ENCODE results near the gene PCCA.
A peak's percentile ranks its signal among the peaks of the same experiment; 100 is the strongest.
"Not testable (repeated sequence)": the region's sequence is repeated elsewhere in the genome, so short reads cannot be mapped to it uniquely, and the experiment has no call there.

The PCCA gene

GRCh38 chr13:100388150-100388549 lies 299.3 kb downstream of the PCCA start:
- H3K4me1 ChIP-seq (ENCODE audit: control insufficient read depth, insufficient read depth, low read length); H3K27me3 ChIP-seq (ENCODE audit: control insufficient read depth, insufficient read depth, low read length); H3K27ac ChIP-seq (ENCODE audit: low read depth, low read length); H3K9ac ChIP-seq (ENCODE audit: low read depth, low read length); H3K9me3 ChIP-seq (ENCODE audit: control insufficient read depth, insufficient read depth, low read length); H3K4me3 ChIP-seq (ENCODE audit: low read depth, low read length): not testable (repeated sequence)
- H3K36me3 ChIP-seq (ENCODE audit: control insufficient read depth, insufficient read depth, low read length) = peaks cover 17% of the 10 kb centered on the region

- H3K9me3 ChIP-seq (ENCODE audit: control insufficient read depth, insufficient read depth, low read length) = no peaks in the 10 kb centered on the region
- no peak overlapping the region for H3K9ac ChIP-seq (ENCODE audit: low read depth, low read length)
- H3K36me3 ChIP-seq (ENCODE audit: control insufficient read depth, insufficient read depth, low read length) = peaks cover 17% of the 10 kb centered on the region
- H3K4me1 ChIP-seq (ENCODE audit: control insufficient read depth, insufficient read depth, low read length) = peaks cover 8% of the 10 kb centered on the region
- no peak overlapping the region for H3K27ac ChIP-seq (ENCODE audit: low read depth, low read length)
- H3K4me3 ChIP-seq (ENCODE audit: low read depth, low read length) = no peak overlapping the region
- H3K27me3 ChIP-seq (ENCODE audit: control insufficient read depth, insufficient read depth, low read length) = no peaks in the 10 kb centered on the region
Measured at GRCh38 chr13:100388923-100389322, 300.0 kb downstream of the PCCA start.

- peaks cover 11% of the 10 kb centered on the region for H3K4me1 ChIP-seq (ENCODE audit: control insufficient read depth, insufficient read depth, low read length)
- no peaks in the 10 kb centered on the region for H3K9me3 ChIP-seq (ENCODE audit: control insufficient read depth, insufficient read depth, low read length)
- no peak overlapping the region for H3K9ac ChIP-seq (ENCODE audit: low read depth, low read length)
- H3K27me3 ChIP-seq (ENCODE audit: control insufficient read depth, insufficient read depth, low read length) = no peaks in the 10 kb centered on the region
- H3K4me3 ChIP-seq (ENCODE audit: low read depth, low read length) = no peak overlapping the region
- peaks cover 17% of the 10 kb centered on the region for H3K36me3 ChIP-seq (ENCODE audit: control insufficient read depth, insufficient read depth, low read length)
- H3K27ac ChIP-seq (ENCODE audit: low read depth, low read length) = no peak overlapping the region
Measured at GRCh38 chr13:100389617-100390016, 300.7 kb downstream of the PCCA start.

- Histone ChIP-seq H3K36me3 (ENCODE audit: control insufficient read depth, insufficient read depth, low read length) (0 out of 2 replicates have a peak, but pooled peaks cover 7% of the 10 kb centered on the region), H3K4me3 (ENCODE audit: low read depth, low read length) (no peak overlapping the region), H3K4me1 (ENCODE audit: control insufficient read depth, insufficient read depth, low read length) (peaks cover 15% of the 10 kb centered on the region), H3K27ac (ENCODE audit: low read depth, low read length) (peak overlapping the region; percentile 93), H3K9me3 (ENCODE audit: control insufficient read depth, insufficient read depth, low read length) (no peaks in the 10 kb centered on the region), H3K27me3 (ENCODE audit: control insufficient read depth, insufficient read depth, low read length) (no peaks in the 10 kb centered on the region), H3K9ac (ENCODE audit: low read depth, low read length) (no peak overlapping the region)
Measured at GRCh38 chr13:100392709-100393630, 304.1 kb downstream of the PCCA start.

- Histone ChIP-seq H3K27me3 (ENCODE audit: control insufficient read depth, insufficient read depth, low read length) (no peaks in the 10 kb centered on the region), H3K9ac (ENCODE audit: low read depth, low read length) (no peak overlapping the region), H3K4me1 (ENCODE audit: control insufficient read depth, insufficient read depth, low read length) (peaks cover 15% of the 10 kb centered on the region), H3K36me3 (ENCODE audit: control insufficient read depth, insufficient read depth, low read length) (0 out of 2 replicates have a peak, but pooled peaks cover 3% of the 10 kb centered on the region), H3K27ac (ENCODE audit: low read depth, low read length) (peak overlapping the region; percentile 48), H3K9me3 (ENCODE audit: control insufficient read depth, insufficient read depth, low read length) (no peaks in the 10 kb centered on the region), H3K4me3 (ENCODE audit: low read depth, low read length) (no peak overlapping the region)
Measured at GRCh38 chr13:100394005-100394695, 305.3 kb downstream of the PCCA start.

- Histone ChIP-seq H3K4me1 (ENCODE audit: control insufficient read depth, insufficient read depth, low read length) (peaks cover 24% of the 10 kb centered on the region), H3K9me3 (ENCODE audit: control insufficient read depth, insufficient read depth, low read length) (no peaks in the 10 kb centered on the region), H3K36me3 (ENCODE audit: control insufficient read depth, insufficient read depth, low read length) (no peaks in the 10 kb centered on the region), H3K4me3 (ENCODE audit: low read depth, low read length) (no peak overlapping the region), H3K9ac (ENCODE audit: low read depth, low read length) (no peak overlapping the region), H3K27ac (ENCODE audit: low read depth, low read length) (peak overlapping the region; percentile 32), H3K27me3 (ENCODE audit: control insufficient read depth, insufficient read depth, low read length) (no peaks in the 10 kb centered on the region)
Measured at GRCh38 chr13:100395698-100396373, 306.9 kb downstream of the PCCA start.

GRCh38 chr13:100396776-100397175 lies 307.9 kb downstream of the PCCA start:
- H3K4me3 ChIP-seq (ENCODE audit: low read depth, low read length) = no peak overlapping the region
- H3K4me1 ChIP-seq (ENCODE audit: control insufficient read depth, insufficient read depth, low read length) = peaks cover 24% of the 10 kb centered on the region
- no peak overlapping the region for H3K27ac ChIP-seq (ENCODE audit: low read depth, low read length)
- H3K9ac ChIP-seq (ENCODE audit: low read depth, low read length) = no peak overlapping the region
- H3K27me3 ChIP-seq (ENCODE audit: control insufficient read depth, insufficient read depth, low read length) = no peaks in the 10 kb centered on the region
- H3K9me3 ChIP-seq (ENCODE audit: control insufficient read depth, insufficient read depth, low read length) = no peaks in the 10 kb centered on the region
- no peaks in the 10 kb centered on the region for H3K36me3 ChIP-seq (ENCODE audit: control insufficient read depth, insufficient read depth, low read length)

GRCh38 chr13:100397627-100398026 lies 308.7 kb downstream of the PCCA start:
- Histone ChIP-seq H3K36me3 (ENCODE audit: control insufficient read depth, insufficient read depth, low read length) (no peaks in the 10 kb centered on the region), H3K9ac (ENCODE audit: low read depth, low read length) (no peak overlapping the region), H3K27me3 (ENCODE audit: control insufficient read depth, insufficient read depth, low read length) (no peaks in the 10 kb centered on the region), H3K4me1 (ENCODE audit: control insufficient read depth, insufficient read depth, low read length) (peaks cover 16% of the 10 kb centered on the region), H3K4me3 (ENCODE audit: low read depth, low read length) (no peak overlapping the region), H3K9me3 (ENCODE audit: control insufficient read depth, insufficient read depth, low read length) (no peaks in the 10 kb centered on the region), H3K27ac (ENCODE audit: low read depth, low read length) (no peak overlapping the region)

- H3K27ac ChIP-seq (ENCODE audit: low read depth, low read length) = no peak overlapping the region
- H3K4me3 ChIP-seq (ENCODE audit: low read depth, low read length) = no peak overlapping the region
- no peaks in the 10 kb centered on the region for H3K36me3 ChIP-seq (ENCODE audit: control insufficient read depth, insufficient read depth, low read length)
- no peaks in the 10 kb centered on the region for H3K27me3 ChIP-seq (ENCODE audit: control insufficient read depth, insufficient read depth, low read length)
- H3K9ac ChIP-seq (ENCODE audit: low read depth, low read length) = no peak overlapping the region
- H3K9me3 ChIP-seq (ENCODE audit: control insufficient read depth, insufficient read depth, low read length) = peaks cover 6% of the 10 kb centered on the region; the same call in 1 of the 2 replicates
- peaks cover 15% of the 10 kb centered on the region; the same call in 1 of the 2 replicates for H3K4me1 ChIP-seq (ENCODE audit: control insufficient read depth, insufficient read depth, low read length)
Measured at GRCh38 chr13:100398360-100398759, 309.5 kb downstream of the PCCA start.

GRCh38 chr13:100399455-100399854 lies 310.6 kb downstream of the PCCA start:
- 0 out of 2 replicates have a peak, but pooled peaks cover 12% of the 10 kb centered on the region for H3K4me1 ChIP-seq (ENCODE audit: control insufficient read depth, insufficient read depth, low read length)
- peaks cover 6% of the 10 kb centered on the region; the same call in 1 of the 2 replicates for H3K9me3 ChIP-seq (ENCODE audit: control insufficient read depth, insufficient read depth, low read length)
- H3K27ac ChIP-seq (ENCODE audit: low read depth, low read length) = no peak overlapping the region

More at GRCh38 chr13:100399455-100399854, 310.6 kb downstream of the PCCA start:
- Histone ChIP-seq H3K4me3 (ENCODE audit: low read depth, low read length) (no peak overlapping the region), H3K36me3 (ENCODE audit: control insufficient read depth, insufficient read depth, low read length) (no peaks in the 10 kb centered on the region; the same call in 1 of the 2 replicates), H3K27me3 (ENCODE audit: control insufficient read depth, insufficient read depth, low read length) (no peaks in the 10 kb centered on the region), H3K9ac (ENCODE audit: low read depth, low read length) (no peak overlapping the region)

All from HUES48 (cell line).